GM12875 (cell line): ENCODE measurements around the gene RCAN3.

ENCODE experiments used
- H3K4me3 ChIP-seq: one replicate; pipeline ENCODE4 v1.5.1; 2011; ENCODE audit warnings: low read depth, low read length, control low read depth
- TF ChIP-seq, protein P1 (sequence below): IDR thresholded peaks from 2 replicates; pipeline ENCODE4 v1.5.1; 2011; ENCODE audit warnings: low read depth, mild to moderate bottlenecking, control low read depth, inconsistent platforms, low read length, moderate library complexity, borderline replicate concordance; ENCODE audit not compliant: insufficient read depth

Gene RCAN3

DNA sequence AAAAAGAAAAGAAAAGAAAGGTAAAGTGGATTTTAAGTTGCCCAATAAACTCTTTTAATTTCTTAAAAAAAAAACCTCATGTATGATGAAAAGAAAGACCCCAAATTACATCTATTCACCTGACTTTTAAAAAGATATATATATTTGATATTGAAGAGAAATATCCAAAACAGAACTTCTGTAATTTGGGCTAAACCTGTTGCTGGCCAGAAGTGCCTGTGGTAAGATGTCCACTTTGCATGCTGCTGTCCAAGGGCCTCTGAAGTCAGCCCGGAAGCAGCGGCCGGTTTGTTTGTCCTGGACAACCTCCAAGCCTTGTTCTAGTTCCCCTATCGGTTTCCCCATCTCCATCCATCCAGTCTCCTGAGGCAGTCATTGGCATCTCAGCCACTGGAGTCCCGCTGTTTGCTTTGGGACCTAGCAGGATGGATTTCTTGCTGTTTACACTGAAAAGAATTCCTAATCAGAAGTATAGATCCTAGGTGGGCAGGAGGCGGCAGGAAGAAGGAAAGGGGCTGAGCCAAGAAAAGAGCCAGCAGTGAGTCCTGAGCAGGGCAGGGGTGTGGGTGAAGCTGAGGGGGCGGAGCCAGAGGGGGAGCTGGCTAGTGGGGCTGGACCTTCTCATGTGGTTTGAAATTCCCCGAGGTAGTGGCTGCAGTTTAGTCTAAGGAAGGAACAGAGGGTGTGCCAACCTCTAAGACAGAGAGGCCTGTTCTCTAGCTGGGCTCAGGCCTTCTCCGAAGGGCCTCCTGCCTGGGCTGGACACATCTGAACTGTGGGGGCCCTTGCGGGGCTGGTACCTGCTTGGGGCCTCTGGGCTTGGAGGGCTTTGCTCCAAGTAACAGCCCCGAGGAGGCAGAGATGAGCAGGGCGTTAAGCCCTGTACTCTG, 56.5 kb downstream of the RCAN3 start:
- no peak overlapping the region for H3K4me3 ChIP-seq

DNA sequence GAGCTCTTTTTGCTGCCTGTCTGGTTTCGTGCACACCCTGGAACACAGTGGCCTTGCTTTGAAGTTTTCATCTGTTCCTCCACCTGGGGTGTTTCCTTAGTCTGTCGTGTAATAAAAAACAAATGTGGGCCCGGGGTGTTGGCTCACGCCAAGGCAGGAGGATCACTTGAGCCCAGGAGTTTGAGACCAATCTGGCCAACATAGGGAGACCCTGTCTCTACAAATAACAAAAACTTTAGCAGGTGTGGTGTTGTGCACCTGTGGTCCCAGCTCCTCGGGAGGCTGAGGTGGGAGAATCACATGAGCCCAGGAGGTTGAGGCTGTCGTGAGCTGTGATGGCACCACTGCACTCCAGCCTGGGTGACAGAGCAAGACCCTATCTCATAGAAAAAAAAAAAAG, 57.7 kb downstream of the RCAN3 start:
- TF ChIP-seq, protein P1, sequence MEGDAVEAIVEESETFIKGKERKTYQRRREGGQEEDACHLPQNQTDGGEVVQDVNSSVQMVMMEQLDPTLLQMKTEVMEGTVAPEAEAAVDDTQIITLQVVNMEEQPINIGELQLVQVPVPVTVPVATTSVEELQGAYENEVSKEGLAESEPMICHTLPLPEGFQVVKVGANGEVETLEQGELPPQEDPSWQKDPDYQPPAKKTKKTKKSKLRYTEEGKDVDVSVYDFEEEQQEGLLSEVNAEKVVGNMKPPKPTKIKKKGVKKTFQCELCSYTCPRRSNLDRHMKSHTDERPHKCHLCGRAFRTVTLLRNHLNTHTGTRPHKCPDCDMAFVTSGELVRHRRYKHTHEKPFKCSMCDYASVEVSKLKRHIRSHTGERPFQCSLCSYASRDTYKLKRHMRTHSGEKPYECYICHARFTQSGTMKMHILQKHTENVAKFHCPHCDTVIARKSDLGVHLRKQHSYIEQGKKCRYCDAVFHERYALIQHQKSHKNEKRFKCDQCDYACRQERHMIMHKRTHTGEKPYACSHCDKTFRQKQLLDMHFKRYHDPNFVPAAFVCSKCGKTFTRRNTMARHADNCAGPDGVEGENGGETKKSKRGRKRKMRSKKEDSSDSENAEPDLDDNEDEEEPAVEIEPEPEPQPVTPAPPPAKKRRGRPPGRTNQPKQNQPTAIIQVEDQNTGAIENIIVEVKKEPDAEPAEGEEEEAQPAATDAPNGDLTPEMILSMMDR, result no peak
- H3K4me3 ChIP-seq, result no peak overlapping the region

More for the DNA sequence above, 56.5 kb downstream of the RCAN3 start:
- TF ChIP-seq, protein P1, result no peak

DNA sequence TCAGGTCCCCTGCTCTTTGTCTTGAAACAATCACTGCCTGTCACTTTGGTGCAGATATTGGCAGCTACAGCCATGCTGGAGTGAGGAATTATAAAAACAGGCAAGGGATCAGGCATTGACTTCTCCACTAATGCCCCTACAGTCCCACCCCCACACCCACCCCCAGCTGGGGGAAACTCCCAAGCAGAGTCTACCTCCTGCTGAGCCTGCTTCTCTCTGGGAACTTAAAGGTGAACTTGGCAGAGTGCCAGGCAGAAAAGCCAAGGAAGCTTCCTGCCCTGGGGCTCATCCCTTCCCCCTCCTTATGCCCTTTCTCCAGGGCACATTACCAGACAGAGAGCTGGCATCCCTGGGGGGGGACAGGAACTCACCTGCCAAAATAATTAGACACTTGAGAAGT, 60.0 kb downstream of the RCAN3 start:
- no peak overlapping the region for H3K4me3 ChIP-seq
- TF ChIP-seq, protein P1, result no peak

DNA sequence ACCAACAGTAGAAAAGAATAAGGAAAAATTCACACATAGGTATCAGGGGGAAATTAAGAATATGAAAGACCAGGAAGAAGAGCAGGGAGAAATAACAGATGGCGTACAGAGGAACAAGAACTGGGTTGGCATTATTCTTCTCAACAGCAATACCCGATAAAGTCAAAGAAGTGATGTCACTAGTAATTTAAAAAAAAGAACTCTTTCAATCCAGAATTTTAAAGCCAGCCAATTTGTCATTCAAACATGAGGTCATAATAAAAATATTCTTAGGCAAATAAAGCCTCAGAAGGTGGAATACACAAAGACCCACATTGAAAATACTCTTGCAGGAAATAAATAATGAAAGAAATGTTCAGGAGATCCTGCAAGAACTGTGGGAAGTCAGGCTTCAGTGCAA, 62.1 kb downstream of the RCAN3 start:
- TF ChIP-seq, protein P1, result no peak
- H3K4me3 ChIP-seq, result no peak overlapping the region

DNA sequence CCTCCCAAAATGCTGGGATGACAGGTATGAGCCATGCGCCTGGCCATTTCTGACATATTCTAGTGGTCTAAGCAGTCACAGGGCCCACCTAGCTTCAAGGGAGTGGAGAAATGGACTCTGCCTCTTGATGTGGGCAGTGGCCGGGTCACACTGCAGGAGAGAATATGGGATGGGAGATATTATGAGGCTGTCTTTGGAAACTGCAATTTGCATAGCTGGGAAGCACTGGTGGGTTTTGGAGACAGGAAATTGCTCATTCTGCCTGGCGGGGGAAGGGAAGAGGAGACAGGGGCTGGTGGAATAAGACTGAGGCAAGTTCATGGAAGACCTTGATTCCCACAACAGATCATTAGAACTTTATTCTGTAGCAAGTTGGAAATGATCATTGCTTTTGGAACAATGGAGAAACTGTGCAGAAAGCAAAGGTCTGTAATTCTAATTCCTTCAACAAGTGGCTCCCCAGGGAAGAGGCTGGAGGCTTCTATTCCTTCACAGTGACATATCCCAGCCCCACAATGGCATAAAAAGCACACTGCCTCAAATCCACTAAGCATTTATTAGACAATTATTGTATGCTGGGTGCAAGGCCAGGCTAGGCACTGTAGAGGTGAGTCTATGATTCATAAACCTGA, 63.7 kb downstream of the RCAN3 start:
- TF ChIP-seq, protein P1, result no peak
- no peak overlapping the region for H3K4me3 ChIP-seq

DNA sequence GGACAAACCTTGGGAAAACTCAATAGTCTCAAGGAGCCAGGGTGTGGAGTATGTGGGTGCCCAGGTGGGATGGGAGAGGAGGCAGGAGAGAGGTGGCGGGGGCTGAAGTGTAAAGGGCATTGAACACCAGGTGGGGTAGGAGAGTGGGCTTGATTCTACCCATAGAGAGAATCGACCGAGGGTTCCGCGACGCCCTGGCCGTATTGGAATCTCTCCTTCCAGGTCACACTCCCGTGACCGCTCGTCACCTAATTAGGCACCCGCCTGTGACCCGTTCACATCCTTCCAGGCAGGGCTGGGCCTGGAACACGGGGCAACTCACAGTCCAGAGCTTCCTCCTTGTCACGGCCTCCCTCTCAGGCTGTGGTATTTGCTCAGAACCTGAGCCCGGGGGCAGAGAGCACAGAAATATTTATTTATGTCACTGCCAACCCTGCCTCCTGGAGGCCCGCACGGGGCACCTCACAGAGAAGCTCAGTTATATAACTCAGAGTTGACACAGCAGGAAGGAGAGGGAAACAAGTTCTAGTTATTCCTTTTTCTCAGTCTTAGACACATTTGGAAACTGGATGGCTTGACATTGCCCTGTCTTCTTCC, 65.3 kb downstream of the RCAN3 start:
- TF ChIP-seq, protein P1, result no peak
- H3K4me3 ChIP-seq, result no peak overlapping the region
